GM12878 (cell line): Measurements from ENCODE around the gene DAPK3. TPM values are rescaled to one million over a fixed set of nuclear protein-coding genes. Genes with fewer than 3 reads are reported as not detected.

Source experiments
- ATAC-seq: fragments of 200-7000 bp; cut with Tn5 transposase; 3 replicates; pipeline ENCODE4 v1.9.1; 2020; ENCODE audit warnings: mild to moderate bottlenecking, moderate library complexity
- BruUV-seq: library from RNA; stranded (reverse); fragments of 400-500 nt; replicated peaks from 2 replicates; lab custom pipeline; 2021; lab: Mats Ljungman, UMichigan
- CTCF ChIA-PET: fragments of 300-600 bp; sonication (Branson Sonifier 250); formaldehyde crosslinking; extraction: SDS; loops from one replicate; lab custom pipeline; 2021; ENCODE audit warnings: inconsistent platforms; lab: Yijun Ruan, JAX
- POLR2A ChIA-PET: fragments of 350-600 bp; formaldehyde crosslinking; extraction: SDS; loops from one replicate; lab custom pipeline; 2021; ENCODE audit warnings: inconsistent platforms; lab: Charles Lee
- RAD21 ChIA-PET: fragments of 300-600 bp; sonication (Branson Sonifier 250); formaldehyde crosslinking; loops from one replicate; lab custom pipeline; 2023; ENCODE audit warnings: antibody characterized with exemption; ENCODE audit not compliant: unreplicated experiment; lab: Charles Lee
- SMC1A ChIA-PET: fragments of 300-600 bp; sonication (Branson Sonifier 250); formaldehyde crosslinking; loops from one replicate; lab custom pipeline; 2023; ENCODE audit not compliant: unreplicated experiment, uncharacterized antibody; lab: Charles Lee
- DNase-seq: peaks from one replicate; pipeline ENCODE4 v3.0.0-alpha.2; 2011; ENCODE audit warnings: low read depth, low spot score
- FAIRE-seq: peaks from 3 replicates; lab custom pipeline; 2011; peaks lifted over from hg19 to GRCh38; lab: Jason Lieb, UNC
- H2AFZ ChIP-seq: 2 replicates; pipeline ENCODE4 v1.6.0; 2011; ENCODE audit warnings: low read depth, low read length, control low read depth; ENCODE audit not compliant: control insufficient read depth
- H3K27ac ChIP-seq: 2 replicates; pipeline ENCODE4 v1.5.1; 2011; ENCODE audit warnings: control low read depth; ENCODE audit not compliant: control insufficient read depth, insufficient read depth
- H3K27me3 ChIP-seq, 2 experiments: replicated peaks in 1 of 2; 2 replicates each; pipeline versions ENCODE4 v1.6.0 to v1.6.1; 2011; ENCODE audit warnings: low read length in 1 of 2; ENCODE audit not compliant: control insufficient read depth in 2 of 2, insufficient read depth in 2 of 2
- H3K36me3 ChIP-seq, 2 experiments: 2 replicates each; pipeline ENCODE4 v1.5.1; 2011; ENCODE audit warnings: low read length in 1 of 2; ENCODE audit not compliant: control insufficient read depth in 2 of 2, insufficient read depth in 2 of 2
- H3K4me1 ChIP-seq: 2 replicates; pipeline ENCODE4 v1.6.1; 2011; ENCODE audit warnings: mild to moderate bottlenecking, low read length, moderate library complexity, mixed read lengths; ENCODE audit not compliant: control insufficient read depth, insufficient read depth
- H3K4me2 ChIP-seq: 2 replicates; pipeline ENCODE4 v1.6.0; 2011; ENCODE audit warnings: control low read depth; ENCODE audit not compliant: control insufficient read depth, insufficient read depth
- H3K4me3 ChIP-seq: fragments of 200-600 bp; sonication (generic); 2 replicates; pipeline ENCODE4 v1.5.1; 2016
- H3K79me2 ChIP-seq: 2 replicates; pipeline ENCODE4 v1.6.0; 2011; ENCODE audit warnings: low read length; ENCODE audit not compliant: control insufficient read depth, insufficient read depth
- H3K9ac ChIP-seq: 2 replicates; pipeline ENCODE4 v1.8.0; 2011; ENCODE audit warnings: low read length, control low read depth, mixed read lengths; ENCODE audit not compliant: control insufficient read depth, insufficient read depth
- H3K9me3 ChIP-seq: replicated peaks from 3 replicates; pipeline ENCODE4 v1.5.1; 2011; ENCODE audit warnings: mild to moderate bottlenecking, low read length; ENCODE audit not compliant: control insufficient read depth, insufficient read depth
- H4K20me1 ChIP-seq: 2 replicates; pipeline ENCODE4 v1.6.0; 2011; ENCODE audit not compliant: control insufficient read depth, insufficient read depth
- ASH2L ChIP-seq: fragments of 300-600, 200-600 bp; sonication (generic); IDR thresholded peaks from 2 replicates; pipeline ENCODE4 v1.6.1; 2017; ENCODE audit warnings: low read depth, mild to moderate bottlenecking, borderline replicate concordance
- CBFB ChIP-seq: IDR thresholded peaks from 2 replicates; pipeline ENCODE4 v1.6.1; 2016; ENCODE audit warnings: antibody characterized with exemption, low read depth
- EP300 ChIP-seq, 2 experiments: fragments of 150-350 bp in 1 of 2; IDR thresholded peaks; 2 replicates each; pipeline ENCODE4 v1.6.1; 2011 to 2012; ENCODE audit warnings: low read depth in 2 of 2, low read length in 2 of 2, borderline replicate concordance in 1 of 2, improper control_type of control experiment in 1 of 2, inconsistent platforms in 1 of 2; ENCODE audit not compliant: control insufficient read depth in 1 of 2
- IRF4 ChIP-seq: IDR thresholded peaks from 2 replicates; pipeline ENCODE4 v1.6.1; 2011; ENCODE audit warnings: low read depth, low read length
- MTA2 ChIP-seq: fragments of 450-650 bp; IDR thresholded peaks from 2 replicates; pipeline ENCODE4 v1.6.1; 2016; ENCODE audit warnings: low read depth, mild to moderate bottlenecking, moderate library complexity
- MYC ChIP-seq: IDR thresholded peaks from 2 replicates; pipeline ENCODE4 v1.6.1; 2011; ENCODE audit warnings: mild to moderate bottlenecking, low read length, moderate library complexity, inconsistent platforms; ENCODE audit not compliant: insufficient read depth, insufficient replicate concordance, insufficient read length, severe bottlenecking
- NBN ChIP-seq: fragments of 450-650 bp; IDR thresholded peaks from 2 replicates; pipeline ENCODE4 v1.6.1; 2016
- PAX5 ChIP-seq: IDR thresholded peaks from 2 replicates; pipeline ENCODE4 v1.6.1; 2011; ENCODE audit warnings: low read depth, low read length, borderline replicate concordance
- SMC3 ChIP-seq: IDR thresholded peaks from 2 replicates; pipeline ENCODE4 v1.6.1; 2011; ENCODE audit warnings: low read length, improper control_type of control experiment, borderline replicate concordance
- USF2 ChIP-seq: IDR thresholded peaks from 2 replicates; pipeline ENCODE4 v1.6.1; 2011; ENCODE audit warnings: low read depth, low read length, improper control_type of control experiment, borderline replicate concordance
- YY1 ChIP-seq: IDR thresholded peaks from 2 replicates; pipeline ENCODE4 v1.6.1; 2011; ENCODE audit warnings: low read depth, mild to moderate bottlenecking, low read length
- WGBS: methylation state at CpG from one replicate; pipeline ENCODE4 v1.1.6; 2016; ENCODE audit warnings: low lambda C conversion rate; ENCODE audit not compliant: insufficient replicate concordance, insufficient coverage; ENCODE audit errors: missing lambda C conversion rate; 5-methylcytosine and 5-hydroxymethylcytosine counted together
- in situ Hi-C: fragments of 300-500 bp; cut with MboI; formaldehyde crosslinking; loops from 9 replicates; pipeline ENCODE4 v1.14.3; 2018; ENCODE audit warnings: mixed read lengths
- intact Hi-C: fragments of 100-400 bp; cut with micrococcal nuclease; formaldehyde crosslinking; loops from one replicate; pipeline ENCODE4 v1.14.2; 2022; ENCODE audit not compliant: unreplicated experiment
- polyA plus RNA-seq, 11 experiments: library from polyadenylated mRNA; depleted of rRNA in 4 of 11; unstranded in 6 of 11; stranded (reverse) in 5 of 11; fragments of >200 nt; fragmentation: Nextera tagmentation in 4 of 11; fragmentation: Illumina TruSeq in 1 of 11; extraction: Ambion mirVana in 4 of 11; extraction: Trizol in 1 of 11; gene quantifications; 1 replicate in 1 of 11; 2 replicates in 10 of 11; pipeline versions ENCODE4 v1.2.1 to v1.2.3, GENCODE V29; 2011 to 2016; ENCODE audit warnings: inconsistent platforms in 2 of 11, missing spikeins in 2 of 11, low read depth in 1 of 11
- total RNA-seq, 4 experiments: library from RNA; depleted of rRNA in 3 of 4; stranded (reverse); fragments of >200 nt in 3 of 4; fragmentation: Illumina TruSeq in 1 of 4; extraction: Trizol in 1 of 4; gene quantifications; 2 replicates each; pipeline versions ENCODE4 v1.2.1 to v1.2.3, GENCODE V29; 2013 to 2021
- TF ChIP-seq, protein P1 (sequence below): fragments of 450-650 bp; IDR thresholded peaks from 2 replicates; pipeline ENCODE4 v1.6.1; 2017; ENCODE audit warnings: antibody characterized with exemption, mild to moderate bottlenecking, moderate library complexity
- TF ChIP-seq, protein P2 (sequence below): IDR thresholded peaks from 2 replicates; pipeline ENCODE4 v1.6.1; 2012; ENCODE audit warnings: low read depth, low read length, improper control_type of control experiment
- TF ChIP-seq, protein P3 (sequence below): fragments of 450-650 bp; IDR thresholded peaks from 2 replicates; pipeline ENCODE4 v1.6.1; 2017; ENCODE audit warnings: mild to moderate bottlenecking, moderate library complexity

Gene DAPK3
- total and polyA plus RNA-seq, 10 of the 15 experiments (the other 5 are each of a cell fraction or from before 2014, with no cell fraction given), result 0.13 to 46.4 (median 24.8) TPM

DNA sequence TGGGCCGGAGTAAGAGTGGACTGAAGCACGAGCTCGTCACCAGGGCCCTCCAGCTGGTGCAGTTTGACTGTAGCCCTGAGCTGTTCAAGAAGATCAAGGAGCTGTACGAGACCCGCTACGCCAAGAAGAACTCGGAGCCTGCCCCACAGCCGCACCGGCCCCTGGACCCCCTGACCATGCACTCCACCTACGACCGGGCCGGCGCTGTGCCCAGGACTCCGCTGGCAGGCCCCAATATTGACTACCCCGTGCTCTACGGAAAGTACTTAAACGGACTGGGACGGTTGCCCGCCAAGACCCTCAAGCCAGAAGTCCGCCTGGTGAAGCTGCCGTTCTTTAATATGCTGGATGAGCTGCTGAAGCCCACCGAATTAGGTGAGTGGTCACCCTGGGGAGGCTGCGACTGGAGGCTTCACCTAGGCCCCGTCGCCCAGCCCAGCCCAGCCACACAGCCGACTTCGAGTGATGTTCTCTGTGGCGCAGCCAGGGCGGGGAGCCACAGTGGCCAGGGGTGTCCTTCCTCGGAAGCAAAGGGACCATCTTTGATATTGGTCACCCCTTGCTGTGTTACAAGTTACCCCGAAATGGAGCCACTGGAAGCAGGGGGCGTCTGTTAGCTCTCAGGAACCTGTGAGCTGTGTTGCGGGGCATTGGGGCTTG is 42.2 kb upstream of the DAPK3 start:
- ATAC-seq, result no peak
- H3K4me3 ChIP-seq, result no peak overlapping the region
- intact Hi-C loops (no loop called here), in situ Hi-C loops (no loop called here)
- H3K4me1 ChIP-seq, result peaks cover 7% of the 10 kb centered on the region; the same call in 1 of the 2 replicates
- CTCF ChIA-PET, result interaction anchor here (0.6 kb wide), 1 partner anchor 17 kb away, joined by 3 read pairs; no protein-coding TSS in a partner anchor
- 95% methylated on average over 33 of the region's 33 CpGs for WGBS
- H3K4me2 ChIP-seq, result no peak overlapping the region
- DNase-seq, result no peak
- H3K36me3 ChIP-seq, result peaks cover 2 to 15% of the 10 kb centered on the region in 2 experiments; a peak in 3 of 4 replicates
- no peak overlapping the region for H3K27ac ChIP-seq
- POLR2A ChIA-PET, result interaction anchor here (0.6 kb wide), 1 partner anchor 219 kb away, joined by 4 read pairs; no protein-coding TSS in a partner anchor
- SMC1A ChIA-PET, result no interaction called here
- RAD21 ChIA-PET, result no interaction called here
- H4K20me1 ChIP-seq, result no peaks in the 10 kb centered on the region
- H2AFZ ChIP-seq, result no peak overlapping the region
- no TSS peak for BruUV-seq
- H3K79me2 ChIP-seq, result peaks cover 28% of the 10 kb centered on the region
- H3K9me3 ChIP-seq, result no peaks in the 10 kb centered on the region
- H3K9ac ChIP-seq, result no peak overlapping the region
- no peaks in the 10 kb centered on the region for H3K27me3 ChIP-seq
- no peak for FAIRE-seq
- TF ChIP-seq, protein P1, sequence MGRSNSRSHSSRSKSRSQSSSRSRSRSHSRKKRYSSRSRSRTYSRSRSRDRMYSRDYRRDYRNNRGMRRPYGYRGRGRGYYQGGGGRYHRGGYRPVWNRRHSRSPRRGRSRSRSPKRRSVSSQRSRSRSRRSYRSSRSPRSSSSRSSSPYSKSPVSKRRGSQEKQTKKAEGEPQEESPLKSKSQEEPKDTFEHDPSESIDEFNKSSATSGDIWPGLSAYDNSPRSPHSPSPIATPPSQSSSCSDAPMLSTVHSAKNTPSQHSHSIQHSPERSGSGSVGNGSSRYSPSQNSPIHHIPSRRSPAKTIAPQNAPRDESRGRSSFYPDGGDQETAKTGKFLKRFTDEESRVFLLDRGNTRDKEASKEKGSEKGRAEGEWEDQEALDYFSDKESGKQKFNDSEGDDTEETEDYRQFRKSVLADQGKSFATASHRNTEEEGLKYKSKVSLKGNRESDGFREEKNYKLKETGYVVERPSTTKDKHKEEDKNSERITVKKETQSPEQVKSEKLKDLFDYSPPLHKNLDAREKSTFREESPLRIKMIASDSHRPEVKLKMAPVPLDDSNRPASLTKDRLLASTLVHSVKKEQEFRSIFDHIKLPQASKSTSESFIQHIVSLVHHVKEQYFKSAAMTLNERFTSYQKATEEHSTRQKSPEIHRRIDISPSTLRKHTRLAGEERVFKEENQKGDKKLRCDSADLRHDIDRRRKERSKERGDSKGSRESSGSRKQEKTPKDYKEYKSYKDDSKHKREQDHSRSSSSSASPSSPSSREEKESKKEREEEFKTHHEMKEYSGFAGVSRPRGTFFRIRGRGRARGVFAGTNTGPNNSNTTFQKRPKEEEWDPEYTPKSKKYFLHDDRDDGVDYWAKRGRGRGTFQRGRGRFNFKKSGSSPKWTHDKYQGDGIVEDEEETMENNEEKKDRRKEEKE, result no peak
- TF ChIP-seq EP300 (IDR thresholded peaks at IDR 0.05; ENCODE audit: borderline replicate concordance in 1 of 2, control insufficient read depth in 1 of 2, low read depth in 2 of 2, low read length in 2 of 2), result no peak
- TF ChIP-seq NBN, result no peak
- no peak for TF ChIP-seq PAX5
- no peak for TF ChIP-seq ASH2L
- TF ChIP-seq YY1, result no peak
- TF ChIP-seq IRF4, result no peak
- TF ChIP-seq USF2, result no peak
- TF ChIP-seq MTA2, result no peak
- no peak for TF ChIP-seq MYC
- TF ChIP-seq SMC3, result no peak
- TF ChIP-seq, protein P2, sequence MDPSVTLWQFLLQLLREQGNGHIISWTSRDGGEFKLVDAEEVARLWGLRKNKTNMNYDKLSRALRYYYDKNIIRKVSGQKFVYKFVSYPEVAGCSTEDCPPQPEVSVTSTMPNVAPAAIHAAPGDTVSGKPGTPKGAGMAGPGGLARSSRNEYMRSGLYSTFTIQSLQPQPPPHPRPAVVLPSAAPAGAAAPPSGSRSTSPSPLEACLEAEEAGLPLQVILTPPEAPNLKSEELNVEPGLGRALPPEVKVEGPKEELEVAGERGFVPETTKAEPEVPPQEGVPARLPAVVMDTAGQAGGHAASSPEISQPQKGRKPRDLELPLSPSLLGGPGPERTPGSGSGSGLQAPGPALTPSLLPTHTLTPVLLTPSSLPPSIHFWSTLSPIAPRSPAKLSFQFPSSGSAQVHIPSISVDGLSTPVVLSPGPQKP, result no peak
- TF ChIP-seq CBFB, result no peak
- TF ChIP-seq, protein P3, sequence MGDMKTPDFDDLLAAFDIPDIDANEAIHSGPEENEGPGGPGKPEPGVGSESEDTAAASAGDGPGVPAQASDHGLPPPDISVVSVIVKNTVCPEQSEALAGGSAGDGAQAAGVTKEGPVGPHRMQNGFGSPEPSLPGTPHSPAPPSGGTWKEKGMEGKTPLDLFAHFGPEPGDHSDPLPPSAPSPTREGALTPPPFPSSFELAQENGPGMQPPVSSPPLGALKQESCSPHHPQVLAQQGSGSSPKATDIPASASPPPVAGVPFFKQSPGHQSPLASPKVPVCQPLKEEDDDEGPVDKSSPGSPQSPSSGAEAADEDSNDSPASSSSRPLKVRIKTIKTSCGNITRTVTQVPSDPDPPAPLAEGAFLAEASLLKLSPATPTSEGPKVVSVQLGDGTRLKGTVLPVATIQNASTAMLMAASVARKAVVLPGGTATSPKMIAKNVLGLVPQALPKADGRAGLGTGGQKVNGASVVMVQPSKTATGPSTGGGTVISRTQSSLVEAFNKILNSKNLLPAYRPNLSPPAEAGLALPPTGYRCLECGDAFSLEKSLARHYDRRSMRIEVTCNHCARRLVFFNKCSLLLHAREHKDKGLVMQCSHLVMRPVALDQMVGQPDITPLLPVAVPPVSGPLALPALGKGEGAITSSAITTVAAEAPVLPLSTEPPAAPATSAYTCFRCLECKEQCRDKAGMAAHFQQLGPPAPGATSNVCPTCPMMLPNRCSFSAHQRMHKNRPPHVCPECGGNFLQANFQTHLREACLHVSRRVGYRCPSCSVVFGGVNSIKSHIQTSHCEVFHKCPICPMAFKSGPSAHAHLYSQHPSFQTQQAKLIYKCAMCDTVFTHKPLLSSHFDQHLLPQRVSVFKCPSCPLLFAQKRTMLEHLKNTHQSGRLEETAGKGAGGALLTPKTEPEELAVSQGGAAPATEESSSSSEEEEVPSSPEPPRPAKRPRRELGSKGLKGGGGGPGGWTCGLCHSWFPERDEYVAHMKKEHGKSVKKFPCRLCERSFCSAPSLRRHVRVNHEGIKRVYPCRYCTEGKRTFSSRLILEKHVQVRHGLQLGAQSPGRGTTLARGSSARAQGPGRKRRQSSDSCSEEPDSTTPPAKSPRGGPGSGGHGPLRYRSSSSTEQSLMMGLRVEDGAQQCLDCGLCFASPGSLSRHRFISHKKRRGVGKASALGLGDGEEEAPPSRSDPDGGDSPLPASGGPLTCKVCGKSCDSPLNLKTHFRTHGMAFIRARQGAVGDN, result no peak
